Lower lobe of right lung (tissue), 2 donors: ENCODE results near the gene AK4. TPM values are rescaled to one million over a fixed set of nuclear protein-coding genes. Genes with fewer than 3 reads are reported as not detected.

Source experiments
- ATAC-seq, 2 donors: fragments of 200-7000 bp; cut with Tn5 transposase; one replicate each; pipeline ENCODE4 v1.9.1; 2020 to 2022; ENCODE audit warnings: mild to moderate bottlenecking in 2 of 2, moderate library complexity in 2 of 2
- DNase-seq: peaks from one replicate; pipeline ENCODE4 v3.0.0-alpha.2; 2020
- H3K27ac ChIP-seq: fragments of 200-600 bp; one replicate; pipeline ENCODE4 v1.8.0; 2022
- H3K27me3 ChIP-seq: fragments of 200-600 bp; one replicate; pipeline ENCODE4 v1.8.0; 2022; ENCODE audit warnings: low read depth
- H3K36me3 ChIP-seq: fragments of 200-600 bp; one replicate; pipeline ENCODE4 v1.8.0; 2022; ENCODE audit warnings: mild to moderate bottlenecking
- H3K4me1 ChIP-seq: fragments of 200-600 bp; one replicate; pipeline ENCODE4 v1.8.0; 2022
- H3K4me3 ChIP-seq: fragments of 200-600 bp; one replicate; pipeline ENCODE4 v1.8.0; 2022; ENCODE audit warnings: mild to moderate bottlenecking
- H3K9me3 ChIP-seq: fragments of 200-600 bp; one replicate; pipeline ENCODE4 v1.8.0; 2022
- intact Hi-C: fragments of 100-400 bp; cut with DNase I; formaldehyde crosslinking; loops from one replicate; pipeline ENCODE4 v1.11.0; 2022
- total RNA-seq: library from RNA; stranded (reverse); fragmentation: NEBNext Ultra II Directional; extraction: Animal tissue kit (Norgen Biotek cat#: 25700); gene quantifications from one replicate; pipeline ENCODE4 v1.2.1, GENCODE V29; 2021
- TF ChIP-seq, protein P1 (sequence below): fragments of 200-600 bp; IDR thresholded peaks from one replicate; pipeline ENCODE4 v1.8.0; 2022; ENCODE audit warnings: antibody characterized with exemption, mild to moderate bottlenecking
- donor health status: DM: no; HTN: yes; CAD: no; lungs with severe emphysema.

AK4 gene
- total RNA-seq, 1 donor from 2014 or later, result 7.0 TPM

DNA sequence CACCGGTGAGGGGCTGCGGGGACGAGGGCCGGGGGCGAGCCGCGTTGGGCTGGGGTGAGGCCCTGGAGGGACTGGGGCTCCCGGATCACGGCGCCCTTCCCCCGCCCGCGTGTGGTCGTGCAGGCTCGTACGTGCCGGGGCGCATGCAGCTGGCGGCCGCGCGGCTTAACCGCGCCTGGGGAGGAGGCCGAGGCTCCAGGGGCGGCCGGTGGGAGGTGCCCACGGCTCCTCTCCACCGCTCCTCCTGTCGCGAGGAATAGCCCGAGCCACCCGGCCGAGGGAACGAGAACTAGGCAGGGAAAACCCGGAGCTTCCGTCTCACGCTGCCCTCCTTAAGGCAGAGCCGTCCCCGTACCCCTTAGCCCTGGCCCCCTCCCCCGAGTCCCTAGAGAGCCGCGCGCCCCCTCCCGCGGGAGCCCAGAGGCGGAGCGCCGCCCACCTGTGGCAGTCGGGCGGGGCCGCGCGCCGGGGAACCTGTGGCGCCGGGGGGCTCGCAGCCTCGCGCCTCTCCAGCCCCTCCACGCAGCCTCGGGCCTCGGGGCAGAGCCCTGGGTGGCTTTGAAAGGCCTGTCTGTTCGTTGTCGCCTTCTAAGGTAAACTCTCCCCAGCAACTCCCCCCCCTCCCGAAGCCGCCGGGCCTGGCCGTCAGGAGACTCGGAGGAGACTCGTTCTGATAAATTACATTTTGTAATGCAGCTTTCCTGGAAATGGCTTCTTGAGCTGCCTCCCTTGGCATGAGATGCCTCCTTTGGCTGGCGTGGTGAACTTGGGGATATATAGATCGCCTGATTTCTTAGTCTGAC lies 746 bp downstream of the AK4 start:
- peak overlapping the region; percentile 36 for H3K27ac ChIP-seq
- peaks cover 17% of the 10 kb centered on the region for H3K27me3 ChIP-seq
- intact Hi-C loops, result no loop called here
- DNase-seq (peak; percentile 52), ATAC-seq (peak; percentile 58 to 59)
- TF ChIP-seq, protein P1, sequence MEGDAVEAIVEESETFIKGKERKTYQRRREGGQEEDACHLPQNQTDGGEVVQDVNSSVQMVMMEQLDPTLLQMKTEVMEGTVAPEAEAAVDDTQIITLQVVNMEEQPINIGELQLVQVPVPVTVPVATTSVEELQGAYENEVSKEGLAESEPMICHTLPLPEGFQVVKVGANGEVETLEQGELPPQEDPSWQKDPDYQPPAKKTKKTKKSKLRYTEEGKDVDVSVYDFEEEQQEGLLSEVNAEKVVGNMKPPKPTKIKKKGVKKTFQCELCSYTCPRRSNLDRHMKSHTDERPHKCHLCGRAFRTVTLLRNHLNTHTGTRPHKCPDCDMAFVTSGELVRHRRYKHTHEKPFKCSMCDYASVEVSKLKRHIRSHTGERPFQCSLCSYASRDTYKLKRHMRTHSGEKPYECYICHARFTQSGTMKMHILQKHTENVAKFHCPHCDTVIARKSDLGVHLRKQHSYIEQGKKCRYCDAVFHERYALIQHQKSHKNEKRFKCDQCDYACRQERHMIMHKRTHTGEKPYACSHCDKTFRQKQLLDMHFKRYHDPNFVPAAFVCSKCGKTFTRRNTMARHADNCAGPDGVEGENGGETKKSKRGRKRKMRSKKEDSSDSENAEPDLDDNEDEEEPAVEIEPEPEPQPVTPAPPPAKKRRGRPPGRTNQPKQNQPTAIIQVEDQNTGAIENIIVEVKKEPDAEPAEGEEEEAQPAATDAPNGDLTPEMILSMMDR, result no peak
- peaks cover 7% of the 10 kb centered on the region for H3K4me1 ChIP-seq
- peak overlapping the region; percentile 76 for H3K4me3 ChIP-seq
- no peaks in the 10 kb centered on the region for H3K36me3 ChIP-seq
- no peaks in the 10 kb centered on the region for H3K9me3 ChIP-seq

DNA sequence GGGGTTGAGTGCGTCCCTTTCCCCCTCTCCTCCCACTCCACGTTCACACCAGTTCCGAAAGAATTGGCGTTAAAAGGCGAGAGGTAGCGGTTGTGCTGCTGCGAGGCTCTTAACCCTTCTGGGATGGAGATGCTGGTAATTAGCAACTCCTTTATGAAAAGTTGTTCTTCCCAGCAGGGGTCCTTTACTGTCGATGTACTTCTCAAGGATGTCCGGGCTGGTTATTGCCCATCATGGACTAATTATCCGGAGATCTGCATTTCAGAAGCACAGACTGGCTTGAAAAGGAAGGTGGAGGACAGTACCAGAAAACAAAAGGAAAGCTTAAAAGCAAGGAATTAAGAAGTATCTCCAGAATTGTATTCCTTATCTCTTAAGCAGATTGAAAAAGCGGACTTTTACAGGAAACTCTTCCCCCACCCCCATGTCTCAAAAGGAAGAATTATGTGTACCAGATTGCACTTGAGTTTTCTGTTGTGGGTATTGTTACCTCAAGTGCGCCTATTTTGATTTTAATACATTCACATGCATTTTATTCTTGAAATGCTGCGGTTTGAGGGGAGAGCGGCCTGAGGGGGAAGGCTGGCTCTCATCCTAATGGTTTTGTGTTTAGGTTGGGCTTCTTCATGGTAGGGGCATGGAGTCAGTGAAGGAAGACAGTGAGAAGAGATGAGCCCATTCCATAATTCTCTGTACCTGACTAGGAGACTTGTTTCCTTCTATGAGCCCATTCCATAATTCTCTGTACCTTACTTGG lies 1.5 kb downstream of the AK4 start:
- no peak for DNase-seq
- no peaks in the 10 kb centered on the region for H3K9me3 ChIP-seq
- peaks cover 17% of the 10 kb centered on the region for H3K27me3 ChIP-seq
- H3K36me3 ChIP-seq, result no peaks in the 10 kb centered on the region
- no peak overlapping the region for H3K27ac ChIP-seq
- TF ChIP-seq, protein P1, result no peak
- intact Hi-C loops, result no loop called here
- peaks cover 7% of the 10 kb centered on the region for H3K4me1 ChIP-seq
- peak in 1 of 2 donors; percentile 6 for ATAC-seq
- peak overlapping the region; percentile 76 for H3K4me3 ChIP-seq

DNA sequence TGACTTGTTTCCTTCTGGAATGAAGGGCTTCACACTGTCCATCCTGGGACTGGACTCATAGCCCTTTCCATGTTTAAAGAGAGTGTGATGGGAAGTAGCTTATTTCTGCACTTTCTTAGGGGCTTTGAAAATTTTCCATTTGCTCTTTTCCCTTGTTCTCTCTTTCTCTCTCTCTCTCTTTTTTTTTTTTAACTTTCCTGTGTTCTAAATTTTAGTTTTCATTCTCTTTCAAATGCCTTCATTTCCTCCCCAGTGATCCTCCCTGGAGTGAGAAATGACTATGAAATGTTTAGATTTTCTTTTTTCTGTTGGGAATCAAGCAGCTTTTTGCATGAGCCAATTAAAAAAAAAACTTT lies 2.1 kb downstream of the AK4 start:
- Histone ChIP-seq H3K4me1 (peaks cover 7% of the 10 kb centered on the region), H3K9me3 (no peaks in the 10 kb centered on the region), H3K27me3 (peaks cover 17% of the 10 kb centered on the region), H3K36me3 (no peaks in the 10 kb centered on the region), H3K4me3 (no peak overlapping the region), H3K27ac (no peak overlapping the region)
- TF ChIP-seq, protein P1, result no peak
- intact Hi-C loops, result no loop called here
- DNase-seq, result no peak
- no peak for ATAC-seq

DNA sequence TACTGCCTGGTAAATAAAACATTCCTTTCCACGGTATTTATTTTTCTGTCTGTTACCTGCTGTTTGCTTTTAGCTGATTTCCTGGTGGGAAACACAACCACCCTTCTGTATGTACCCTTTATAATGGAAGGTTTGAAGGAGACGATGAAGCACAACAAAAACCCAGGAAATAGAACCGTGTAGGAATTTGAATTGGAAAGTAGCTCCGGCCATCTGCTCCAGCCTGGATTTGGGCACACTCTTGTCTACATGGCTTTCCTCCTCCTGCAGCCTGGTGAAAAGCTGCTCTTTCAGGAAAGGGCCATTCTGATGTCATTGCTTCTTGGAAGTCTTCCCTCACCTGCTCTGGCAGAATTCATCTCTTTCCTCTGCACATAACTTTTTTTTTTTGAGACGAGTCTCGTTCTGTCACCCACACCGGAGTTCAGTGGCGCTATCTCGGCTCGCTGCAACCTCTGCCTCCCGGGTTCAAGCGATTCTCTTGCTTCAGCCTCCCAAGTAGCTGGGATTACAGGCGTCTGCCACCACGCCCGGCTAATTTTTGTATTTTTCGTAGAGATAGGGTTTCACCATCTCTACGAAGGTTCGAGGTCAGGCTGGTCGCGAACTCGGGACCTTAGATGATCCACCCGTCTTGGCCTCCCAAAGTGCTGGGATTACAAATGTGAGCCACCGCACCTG lies 2.7 kb downstream of the AK4 start:
- H3K27ac ChIP-seq, result no peak overlapping the region
- no peak for DNase-seq
- no peaks in the 10 kb centered on the region for H3K9me3 ChIP-seq
- intact Hi-C loops, result no loop called here
- peaks cover 7% of the 10 kb centered on the region for H3K4me1 ChIP-seq
- peaks cover 16% of the 10 kb centered on the region for H3K27me3 ChIP-seq
- no peak for ATAC-seq
- H3K36me3 ChIP-seq, result no peaks in the 10 kb centered on the region
- H3K4me3 ChIP-seq, result no peak overlapping the region
- TF ChIP-seq, protein P1, result no peak

DNA sequence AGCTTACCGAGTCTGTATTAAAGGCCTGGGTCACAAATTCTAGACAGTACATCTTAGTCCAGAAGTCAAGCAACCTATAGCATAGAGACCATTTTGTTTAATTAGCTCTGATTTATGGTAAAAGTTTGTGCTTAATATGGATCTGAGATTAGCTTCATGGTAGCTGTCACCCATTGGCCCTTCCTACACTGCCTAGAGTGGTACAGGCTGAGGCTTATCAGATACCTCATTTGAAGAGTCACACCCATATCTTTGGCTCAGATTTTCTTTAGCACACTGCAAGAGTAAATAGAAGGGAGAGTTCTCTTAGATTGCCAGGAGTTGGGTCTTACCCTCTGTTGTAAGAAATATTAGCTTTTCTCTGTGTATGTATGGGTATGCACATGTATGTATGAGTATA lies 3.6 kb downstream of the AK4 start:
- Histone ChIP-seq H3K27me3 (peaks cover 7% of the 10 kb centered on the region), H3K4me1 (peaks cover 6% of the 10 kb centered on the region), H3K4me3 (no peak overlapping the region), H3K36me3 (no peaks in the 10 kb centered on the region), H3K9me3 (no peaks in the 10 kb centered on the region), H3K27ac (no peak overlapping the region)
- intact Hi-C loops, result no loop called here
- ATAC-seq, result no peak
- no peak for DNase-seq
- TF ChIP-seq, protein P1, result no peak
